Stimulated activated CD8-positive, alpha-beta memory T cell treated with anti-CD3 and anti-CD28 coated beads, Interleukin-15, amount 100 ng/mL, for 1 hour (primary cell): ENCODE results near the gene FGFR3.
"Not testable (repeated sequence)": the region's sequence is repeated elsewhere in the genome, so short reads cannot be mapped to it uniquely, and the experiment has no call there.

Experiments
- DNase-seq: peaks from one replicate; pipeline ENCODE4 v3.0.0-alpha.2; 2020; ENCODE audit warnings: low read depth

Gene FGFR3

DNA sequence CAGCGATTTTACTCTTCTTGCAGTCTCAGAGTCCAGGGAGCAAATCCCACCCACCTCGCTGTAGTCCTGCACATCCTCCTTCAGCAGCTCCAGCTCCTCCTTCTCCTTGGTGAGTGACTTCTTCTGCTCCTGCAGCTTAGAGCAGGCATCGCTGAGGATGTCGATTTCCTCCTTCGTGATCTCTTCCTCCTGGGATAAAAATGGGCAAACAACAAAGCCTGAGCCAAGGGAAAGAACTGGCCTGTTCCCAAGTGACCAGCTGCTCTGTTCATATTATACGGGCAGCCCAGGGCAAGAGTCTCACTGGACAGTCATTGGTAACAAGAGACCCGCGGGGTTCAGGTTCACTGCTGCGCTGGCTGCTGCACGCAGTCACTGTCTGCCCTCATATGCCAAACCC, 26.2 kb downstream of the FGFR3 start:
- DNase-seq, result no peak

DNA sequence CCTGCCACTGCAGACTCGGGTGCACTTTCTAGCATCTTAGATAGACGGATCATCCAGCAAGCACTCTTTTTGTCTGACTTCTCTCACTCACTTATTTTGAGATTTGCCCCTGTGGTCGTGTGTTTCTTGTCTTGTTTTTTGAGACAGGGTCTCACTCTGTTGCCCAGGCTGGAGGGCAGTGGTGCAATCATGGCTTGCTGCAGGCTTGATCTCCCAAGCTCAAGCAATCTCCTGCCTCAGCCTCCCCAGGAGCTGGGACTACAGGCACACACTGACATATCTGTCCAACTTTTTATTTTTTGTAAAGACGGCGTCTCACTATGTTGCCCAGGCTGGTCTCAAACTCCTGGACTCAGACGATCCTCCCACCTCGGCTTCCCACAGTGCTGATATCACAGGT, 26.7 kb downstream of the FGFR3 start:
- no peak for DNase-seq

DNA sequence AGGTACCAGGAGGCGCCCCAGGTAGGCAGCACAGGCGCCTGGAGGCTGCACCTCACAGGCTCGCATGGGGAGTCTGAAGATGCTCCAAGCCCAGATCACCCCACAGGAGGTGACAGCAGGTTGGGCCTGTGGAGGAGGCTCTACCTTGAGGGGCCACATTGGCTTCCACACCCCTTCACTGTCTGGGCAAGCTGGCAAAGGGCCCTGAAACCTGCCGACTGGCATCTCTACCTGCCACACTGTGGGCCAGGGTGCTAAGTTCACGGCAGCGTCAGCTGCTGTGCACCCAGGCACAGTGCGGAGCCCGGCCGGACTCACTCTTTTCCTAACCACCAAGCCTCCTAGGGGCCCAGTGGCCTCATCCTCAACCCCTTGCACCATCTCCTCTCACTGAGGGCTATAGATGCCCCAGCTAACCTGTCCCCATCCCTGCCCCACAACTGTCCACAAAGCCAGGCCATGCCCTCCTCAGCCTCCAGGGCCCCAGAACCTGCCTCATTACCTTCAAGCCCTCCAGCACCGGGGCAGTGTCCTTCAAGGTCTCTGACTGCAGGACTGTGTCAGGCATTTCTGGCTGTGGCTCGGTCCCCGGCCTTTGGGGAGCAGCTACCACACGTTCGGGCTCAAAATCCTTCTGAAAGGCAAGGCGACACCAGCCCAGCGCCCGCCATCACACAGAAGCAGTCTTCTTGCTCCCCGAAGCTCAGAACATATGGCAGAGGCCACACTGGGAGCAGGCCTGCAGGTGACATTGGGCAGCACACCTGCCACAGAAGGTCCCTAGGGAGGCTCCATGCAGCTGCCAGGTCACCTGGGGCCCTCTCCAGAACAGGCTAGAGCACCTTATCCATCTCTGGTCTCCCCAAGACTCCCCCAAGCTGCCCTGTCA, 28.8 kb downstream of the FGFR3 start:
- DNase-seq, result no peak

DNA sequence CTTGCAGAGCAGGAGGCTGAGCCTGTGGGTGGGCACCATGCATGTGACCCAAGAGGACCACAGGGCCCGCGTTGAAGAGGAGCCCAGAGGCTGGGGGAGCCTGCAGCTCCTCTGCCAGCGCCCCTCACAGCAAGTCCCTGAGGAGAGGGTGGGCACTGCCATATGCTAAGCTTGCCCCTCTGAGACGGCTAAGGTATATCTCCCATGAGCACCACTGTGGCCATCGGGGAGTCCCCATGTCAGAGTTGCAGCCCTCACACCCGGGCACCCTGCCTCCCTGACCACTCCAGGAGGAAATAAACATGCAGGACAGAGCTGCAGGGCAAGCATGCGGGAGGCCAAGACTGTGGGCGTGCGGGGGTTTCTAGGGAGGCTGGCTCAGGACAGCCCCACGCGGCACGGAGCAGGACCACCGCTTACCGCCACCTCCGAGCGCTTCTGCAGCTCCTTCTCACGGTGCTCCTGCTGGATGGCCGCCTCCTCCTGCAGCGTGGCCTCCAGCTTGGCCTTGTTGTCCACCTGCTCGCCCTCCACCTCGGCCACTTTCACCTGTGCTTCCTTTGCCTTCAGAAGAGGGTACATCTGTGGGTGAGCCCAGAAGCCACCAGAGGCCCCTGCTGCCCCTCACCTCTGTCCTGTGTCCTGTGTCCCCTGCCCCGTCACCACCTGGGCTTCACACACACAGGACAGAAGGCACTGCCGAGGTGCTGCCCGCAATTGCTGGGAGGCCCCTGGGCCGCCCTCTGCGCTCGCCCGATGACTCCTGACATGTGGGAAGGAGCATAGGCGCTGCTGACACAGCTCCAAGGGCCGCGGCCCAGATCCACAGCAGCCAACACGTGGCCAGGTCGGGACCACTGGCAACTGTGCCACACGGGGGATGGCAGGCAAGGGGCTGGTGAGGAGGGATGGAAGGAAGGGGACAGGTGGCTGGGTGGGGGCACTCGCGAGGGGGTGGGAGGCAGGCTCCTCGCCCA, 29.8 kb downstream of the FGFR3 start:
- DNase-seq, result no peak

GRCh38 chr4:1823545-1823932, 30.4 kb downstream of the FGFR3 start:
- no peak for DNase-seq

GRCh38 chr4:1824746-1825145, 31.7 kb downstream of the FGFR3 start:
- no peak for DNase-seq

DNA sequence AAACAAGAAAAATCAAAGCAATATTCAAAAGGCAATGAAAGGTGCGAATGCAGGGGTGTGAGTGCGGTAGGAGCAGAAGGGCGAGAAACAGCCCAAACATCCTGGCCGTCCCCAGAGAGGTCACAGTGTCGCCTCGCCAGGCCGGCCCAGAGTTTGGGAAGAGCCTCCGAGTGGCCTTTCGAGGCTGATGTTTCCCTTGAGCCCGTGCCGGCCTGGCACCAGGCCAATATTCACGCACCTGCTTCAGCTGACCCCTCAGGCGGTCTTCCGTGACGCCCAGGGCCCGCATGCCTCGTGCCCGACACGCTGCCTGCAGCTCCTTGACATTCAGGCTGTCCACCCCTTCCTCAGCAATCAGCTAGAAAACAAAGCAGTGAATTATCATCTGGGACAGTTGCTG, 32.2 kb downstream of the FGFR3 start:
- DNase-seq, result no peak

- no peak for DNase-seq
Observed at GRCh38 chr4:1826531-1827350, 33.6 kb downstream of the FGFR3 start.

GRCh38 chr4:1830234-1830633, 37.1 kb downstream of the FGFR3 start:
- DNase-seq, result no peak

DNA sequence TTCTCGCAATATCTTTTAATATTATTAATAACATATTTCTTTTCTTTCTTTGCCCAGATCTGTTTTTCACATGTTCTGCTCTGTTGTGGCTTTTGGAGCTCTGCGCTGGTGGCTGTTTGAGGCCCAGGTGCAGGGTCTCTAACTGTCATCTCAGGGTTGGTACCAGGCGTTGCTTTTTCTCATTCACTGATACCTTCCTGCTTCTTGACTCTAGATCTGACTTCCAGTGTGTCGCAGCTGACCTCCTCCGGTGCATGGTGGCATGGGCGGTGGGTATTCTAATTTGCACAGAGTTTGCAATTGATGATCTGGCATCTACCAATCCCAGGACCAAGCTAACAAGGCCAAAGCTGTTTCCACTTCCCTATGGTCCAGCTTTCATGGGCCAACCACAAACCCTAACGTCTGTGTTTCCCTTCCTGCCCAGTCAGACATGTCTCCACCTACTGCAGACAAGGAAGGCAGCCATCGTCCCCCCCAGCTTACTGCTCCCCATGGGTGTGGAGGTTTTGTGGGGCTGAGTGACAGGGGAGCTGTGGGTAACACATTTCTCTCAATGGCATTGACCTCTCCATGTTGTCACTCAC, 37.6 kb downstream of the FGFR3 start:
- DNase-seq, result no peak

DNA sequence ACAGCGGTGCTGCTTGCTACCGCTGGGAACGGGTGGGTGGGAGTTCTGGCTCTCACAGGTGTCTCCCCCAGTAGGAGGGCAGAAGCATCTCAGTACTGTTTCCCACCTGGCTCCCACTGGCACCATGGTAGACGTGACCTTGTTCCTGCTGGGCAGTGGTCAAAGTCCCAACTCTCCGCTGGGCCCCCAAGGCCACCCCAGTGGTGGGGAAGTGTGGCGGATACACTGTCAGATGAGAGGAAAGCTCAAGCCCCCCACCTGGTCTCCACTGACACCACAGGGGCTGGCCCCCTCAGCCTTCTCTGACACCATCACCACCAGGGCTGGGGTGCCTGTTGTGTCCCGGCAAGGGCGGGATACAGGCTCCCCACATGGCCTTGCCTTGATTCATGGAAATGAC, 38.2 kb downstream of the FGFR3 start:
- no peak for DNase-seq

- no peak for DNase-seq
Observed at GRCh38 chr4:1832690-1833089, 39.6 kb downstream of the FGFR3 start.

DNA sequence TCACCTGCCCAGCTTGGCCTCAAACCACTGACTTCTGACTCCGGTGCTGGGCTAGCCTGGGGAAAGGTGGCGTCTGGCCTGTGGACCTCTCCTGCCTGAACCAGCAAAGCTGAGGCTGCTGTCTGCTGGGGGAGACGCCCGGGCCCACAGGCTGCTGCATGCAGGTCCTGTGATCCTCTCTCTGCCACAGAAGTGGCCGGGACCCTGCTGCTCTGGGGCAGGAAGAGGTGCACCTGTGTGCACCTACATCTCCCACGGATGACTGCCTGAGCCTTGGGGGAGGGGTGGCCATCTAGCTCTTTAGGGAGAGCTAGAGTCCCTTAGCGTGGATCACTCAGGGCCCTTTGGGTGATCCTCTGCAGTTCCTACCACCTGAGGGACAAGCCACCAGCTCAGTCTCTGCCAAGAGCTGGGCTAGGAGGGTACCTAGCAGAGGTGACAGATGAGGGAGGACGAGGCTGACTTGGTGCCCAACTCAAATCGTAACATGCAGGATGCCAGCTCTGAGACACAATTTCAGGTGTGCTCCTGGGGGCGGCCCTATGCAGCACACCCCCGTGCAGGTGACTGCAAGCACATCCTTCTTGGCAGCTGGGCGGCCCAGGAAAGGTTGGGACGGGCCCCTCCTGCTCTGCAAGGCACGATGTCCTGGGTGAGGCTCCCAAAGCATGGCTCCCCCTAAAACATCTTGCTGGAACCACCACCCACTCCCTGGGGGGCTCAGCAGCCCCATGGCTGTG, 40.4 kb downstream of the FGFR3 start:
- no peak for DNase-seq

DNA sequence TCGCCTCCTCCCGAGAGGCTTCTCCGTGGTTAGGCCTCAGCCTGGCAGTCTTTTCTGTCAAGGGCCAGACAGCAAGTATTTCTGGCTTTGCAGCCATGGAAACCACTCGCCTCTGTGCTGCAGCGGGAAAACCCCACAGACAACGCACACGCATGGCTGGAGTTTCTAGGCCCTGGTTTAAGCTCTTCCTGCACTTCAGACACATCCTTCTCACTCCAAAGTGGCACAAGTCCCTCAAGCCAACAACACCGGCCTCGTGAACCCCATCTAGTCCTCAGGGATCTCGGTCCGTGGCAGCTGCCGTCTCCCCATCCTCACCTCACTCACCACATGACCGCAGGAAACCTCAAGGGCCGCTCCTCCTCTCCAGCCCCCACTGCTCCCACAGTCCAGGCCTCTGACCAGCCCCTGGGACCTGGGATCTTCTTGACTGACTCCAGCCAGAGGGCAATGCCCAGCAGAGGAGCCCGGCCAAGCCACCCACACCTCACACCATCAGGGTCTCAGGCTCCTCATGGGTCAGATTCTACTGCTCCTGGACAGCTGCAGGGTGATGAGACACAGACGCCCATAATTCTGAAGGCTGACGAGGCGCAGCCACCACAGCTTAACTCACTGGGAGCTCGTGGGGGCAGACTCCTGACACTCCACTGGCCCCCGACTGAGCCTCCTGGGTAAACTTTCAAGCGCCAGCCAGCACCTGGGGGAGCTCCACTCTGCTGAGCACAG, 41.1 kb downstream of the FGFR3 start:
- DNase-seq, result no peak

- not testable (repeated sequence) for DNase-seq
Observed at GRCh38 chr4:1835836-1836235, 42.7 kb downstream of the FGFR3 start.

GRCh38 chr4:1836650-1837049, 43.6 kb downstream of the FGFR3 start:
- DNase-seq, result no peak

GRCh38 chr4:1837069-1837468, 44.0 kb downstream of the FGFR3 start:
- DNase-seq, result no peak

DNA sequence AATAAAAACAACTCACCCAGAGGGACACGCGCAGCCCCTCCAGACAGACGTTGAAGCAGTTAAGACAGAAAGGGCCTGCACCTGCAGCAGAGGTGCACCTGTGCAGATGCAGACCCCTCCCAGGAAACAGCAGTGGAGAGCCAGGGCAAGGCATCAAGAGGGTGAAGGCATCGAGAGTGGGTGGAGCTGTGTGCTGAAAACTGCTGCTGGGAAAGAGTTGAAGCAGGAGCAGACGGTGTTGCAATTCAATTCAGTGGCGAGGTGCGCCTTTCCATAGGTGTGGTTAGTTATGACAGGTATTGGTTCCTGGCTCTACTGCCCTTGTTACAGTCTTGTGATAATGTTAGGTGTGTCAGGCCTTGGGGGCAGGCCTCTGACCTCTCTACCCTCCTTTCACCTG, 46.2 kb downstream of the FGFR3 start:
- no peak for DNase-seq

DNA sequence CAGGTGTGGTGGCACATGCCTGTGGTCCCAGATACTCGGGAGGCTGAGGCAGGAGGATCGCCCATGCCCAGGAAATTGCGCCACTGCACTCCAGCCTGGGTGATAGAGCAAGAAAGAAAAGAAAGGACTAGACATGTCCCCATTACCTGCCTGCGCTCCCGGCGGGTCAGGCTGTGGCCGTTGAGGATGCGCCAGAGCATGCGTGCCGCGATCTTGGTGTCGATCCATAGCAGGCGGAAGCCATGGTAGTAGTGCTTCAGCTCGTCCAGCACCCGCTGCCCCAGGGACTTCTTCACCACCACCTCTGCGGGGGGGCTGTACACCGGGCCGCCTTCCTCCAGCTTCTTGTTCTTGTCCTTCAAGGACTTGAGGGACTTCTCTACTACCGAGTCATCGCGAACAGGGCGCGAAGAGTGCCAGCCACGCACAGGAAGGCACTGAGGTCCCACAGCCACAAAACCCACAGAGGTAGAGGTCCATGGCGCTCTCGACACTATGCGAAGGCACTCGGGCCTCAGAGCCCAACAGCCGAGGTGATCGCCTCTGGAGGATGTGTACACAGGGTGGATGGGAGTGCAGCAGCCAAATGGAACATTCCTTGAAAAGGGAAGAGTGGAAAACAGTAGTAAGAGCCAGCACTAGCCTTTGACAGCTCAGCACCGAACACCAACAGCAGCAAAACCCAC, 48.3 kb downstream of the FGFR3 start:
- no peak for DNase-seq

GRCh38 chr4:1841887-1842210, 48.8 kb downstream of the FGFR3 start:
- DNase-seq, result no peak
